Measurements from ENCODE around the gene OR14A2.

GRCh38 chr1:247716546-247716945 is 31.4 kb downstream of the OR14A2 start, which contains the start of gene OR6F1:
- no peak for TF ChIP-seq CTCF (IDR thresholded peaks at IDR 0.05)
- TF ChIP-seq POLR2A (IDR thresholded peaks at IDR 0.05), result no peak

Data from adrenal gland (tissue), 5 donors.